Femur (tissue), 1 donor: ENCODE measurements around the gene DSCAM.
A peak's percentile ranks its signal among the peaks of the same experiment; 100 is the strongest.

Source experiments
- DNase-seq: peaks from one replicate; pipeline ENCODE4 v3.0.0-alpha.2; 2017

Gene DSCAM

GRCh38 chr21:40706806-40707655 is 139.9 kb downstream of the DSCAM start:
- no peak for DNase-seq

GRCh38 chr21:40706176-40706575 is 140.8 kb downstream of the DSCAM start:
- DNase-seq, result no peak

- DNase-seq, result no peak
Observed at GRCh38 chr21:40704141-40704540, 142.8 kb downstream of the DSCAM start.

DNA sequence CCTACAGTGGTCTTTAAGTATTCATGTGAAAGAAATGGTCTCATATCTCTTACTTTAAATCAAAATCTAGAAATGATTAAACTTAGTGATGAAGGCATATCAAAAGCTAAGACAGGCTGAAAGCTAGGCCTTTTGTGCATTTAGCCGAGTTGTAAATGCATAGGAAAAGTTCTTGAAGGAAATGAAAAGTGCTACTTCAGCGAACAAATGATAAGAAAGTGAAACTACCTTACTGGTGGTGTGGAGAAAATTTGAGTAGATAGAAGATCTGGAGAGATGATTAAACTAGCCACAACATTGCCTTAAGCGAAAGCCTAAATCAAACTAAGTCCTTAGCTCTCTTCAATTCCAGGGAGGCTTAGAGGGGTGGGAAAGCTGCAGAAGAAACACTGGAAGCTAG is 147.6 kb downstream of the DSCAM start:
- DNase-seq, result no peak

- DNase-seq, result no peak
Observed at GRCh38 chr21:40696246-40696645, 150.7 kb downstream of the DSCAM start.

DNA sequence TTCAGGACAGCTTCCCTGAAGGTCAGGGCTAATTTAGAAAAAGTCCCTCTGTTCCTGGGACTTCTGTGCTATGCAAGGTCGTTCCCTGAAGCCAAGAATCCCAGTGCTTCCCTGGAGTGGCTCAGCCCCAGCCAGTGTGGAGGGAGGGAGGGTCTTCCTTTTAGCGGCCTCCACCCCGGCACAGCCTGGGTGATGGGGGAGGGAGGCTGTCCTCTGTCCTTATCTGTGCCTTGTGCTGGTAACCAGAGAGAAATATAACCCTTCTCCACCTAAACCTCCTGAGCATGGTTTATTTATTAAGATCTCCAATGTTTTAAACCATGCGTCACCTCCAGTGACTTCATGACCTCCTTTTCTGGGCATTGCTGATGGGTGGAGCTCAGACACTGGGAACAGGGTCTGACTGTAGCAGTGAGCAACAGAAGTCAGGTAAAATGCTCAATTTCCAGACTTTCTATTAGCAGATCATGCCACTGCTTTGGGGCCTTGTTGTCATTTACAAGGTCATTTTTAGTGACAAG is 157.1 kb downstream of the DSCAM start:
- DNase-seq, result no peak

GRCh38 chr21:40689217-40689616 is 157.7 kb downstream of the DSCAM start:
- DNase-seq, result no peak

DNA sequence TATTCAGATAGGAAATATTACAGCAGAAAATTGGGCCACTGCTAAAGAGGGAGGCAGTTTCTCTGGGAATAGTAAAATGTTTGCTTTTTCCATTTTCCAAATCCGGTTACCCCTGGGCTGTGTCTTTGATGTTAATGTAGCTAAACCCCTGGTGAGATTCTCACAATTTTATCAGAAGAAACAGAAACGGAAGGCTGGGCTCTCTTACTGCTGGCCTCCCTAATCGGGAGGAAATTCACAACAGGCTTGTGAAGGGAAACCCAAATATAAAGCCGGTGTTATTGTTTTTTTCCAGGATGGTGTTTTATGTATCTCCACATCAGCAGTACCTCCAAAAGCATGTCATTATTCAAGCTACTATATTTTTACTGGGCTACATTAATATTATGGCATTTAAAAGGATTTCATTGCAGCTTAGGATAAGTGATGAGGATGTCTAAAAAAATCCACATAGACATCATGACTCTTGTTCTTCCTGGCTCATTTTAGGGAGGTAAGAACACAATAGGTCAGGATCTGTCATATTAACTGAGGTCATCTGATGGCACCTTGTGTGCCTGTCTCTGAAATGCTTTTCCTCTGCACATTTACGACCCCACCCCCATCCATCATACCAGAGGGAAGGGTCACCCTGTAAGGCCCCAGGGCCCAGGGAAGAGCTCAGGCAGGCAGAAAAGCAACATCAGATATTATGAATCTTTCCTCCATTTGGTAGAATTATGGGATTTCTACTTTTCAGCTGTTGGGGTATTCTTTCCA is 158.7 kb downstream of the DSCAM start:
- no peak for DNase-seq

GRCh38 chr21:40687625-40688024 is 159.3 kb downstream of the DSCAM start:
- no peak for DNase-seq

- no peak for DNase-seq
Observed at GRCh38 chr21:40686526-40686925, 160.4 kb downstream of the DSCAM start.

DNA sequence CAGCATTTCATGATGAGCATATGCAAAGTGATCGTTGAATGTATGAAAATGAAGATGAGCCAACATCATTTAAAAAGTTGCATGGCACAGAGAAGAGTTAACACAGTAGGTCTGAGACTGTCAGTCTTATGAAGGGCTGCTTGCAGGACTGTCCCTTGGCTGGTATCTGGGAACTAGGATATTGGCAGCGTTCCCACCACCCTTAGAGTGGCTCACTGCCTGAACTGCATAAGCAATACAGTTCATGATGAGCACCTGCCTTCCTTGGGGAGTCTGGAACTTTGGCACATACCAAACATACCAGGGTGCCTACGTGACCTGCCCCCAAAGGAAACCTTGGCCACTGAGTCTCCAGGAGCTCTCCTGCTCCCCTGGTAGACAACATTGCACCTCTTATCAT is 161.8 kb downstream of the DSCAM start:
- DNase-seq, result peak; percentile 31

- DNase-seq, result no peak
Observed at GRCh38 chr21:40684726-40685125, 162.2 kb downstream of the DSCAM start.

DNA sequence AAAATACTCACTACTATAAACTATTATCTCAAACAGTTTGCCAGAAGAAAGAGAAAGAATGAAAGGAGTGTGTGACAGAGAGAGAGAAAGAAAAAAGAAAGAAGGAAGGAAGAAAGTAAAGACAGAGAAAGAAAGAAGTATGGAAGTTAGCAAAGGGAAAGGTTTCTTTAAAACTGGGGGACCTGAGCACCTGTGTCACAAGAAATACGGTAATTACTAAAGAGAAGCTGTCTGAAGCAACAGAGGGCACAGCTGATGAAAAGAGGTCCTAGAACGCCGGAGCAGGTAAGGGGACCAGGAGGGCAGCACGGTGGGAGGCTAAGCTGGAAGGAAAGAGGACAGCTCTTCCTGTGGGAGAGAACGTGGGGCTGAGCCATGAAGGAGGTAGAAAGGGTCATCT is 163.6 kb downstream of the DSCAM start:
- no peak for DNase-seq

- peak; percentile 52 for DNase-seq
Observed at GRCh38 chr21:40681164-40681859, 165.6 kb downstream of the DSCAM start.

GRCh38 chr21:40680311-40680710 is 166.6 kb downstream of the DSCAM start:
- DNase-seq, result no peak

DNA sequence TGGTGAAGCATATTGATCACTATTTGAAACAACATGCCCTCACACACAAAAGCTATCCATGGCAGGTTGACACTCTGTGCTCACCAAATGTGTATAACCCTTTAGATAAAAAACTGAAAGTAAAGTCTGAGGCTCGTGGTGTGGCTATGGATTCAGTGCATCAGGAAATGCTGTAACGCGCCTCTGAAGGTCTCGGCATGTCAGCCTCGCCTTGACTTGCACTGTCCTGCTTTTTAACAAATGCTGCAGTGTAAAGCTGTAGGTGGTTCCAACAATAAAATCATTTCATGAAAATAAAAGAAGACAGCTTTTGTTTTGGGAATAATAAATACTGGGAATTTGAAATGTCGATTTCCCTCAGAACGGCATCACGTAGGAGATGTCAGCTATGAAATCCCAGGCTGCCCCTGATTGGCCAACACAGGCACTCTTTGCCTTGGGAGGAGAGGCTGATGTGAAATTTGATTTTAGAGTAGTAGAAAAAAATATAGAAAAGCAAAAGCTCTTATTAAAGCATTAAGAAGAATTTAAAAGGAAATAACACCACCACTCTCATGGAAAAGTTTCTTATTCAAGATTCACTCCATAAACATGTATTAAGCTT is 168.2 kb downstream of the DSCAM start:
- no peak for DNase-seq

- no peak for DNase-seq
Observed at GRCh38 chr21:40675017-40675416, 171.9 kb downstream of the DSCAM start.

DNA sequence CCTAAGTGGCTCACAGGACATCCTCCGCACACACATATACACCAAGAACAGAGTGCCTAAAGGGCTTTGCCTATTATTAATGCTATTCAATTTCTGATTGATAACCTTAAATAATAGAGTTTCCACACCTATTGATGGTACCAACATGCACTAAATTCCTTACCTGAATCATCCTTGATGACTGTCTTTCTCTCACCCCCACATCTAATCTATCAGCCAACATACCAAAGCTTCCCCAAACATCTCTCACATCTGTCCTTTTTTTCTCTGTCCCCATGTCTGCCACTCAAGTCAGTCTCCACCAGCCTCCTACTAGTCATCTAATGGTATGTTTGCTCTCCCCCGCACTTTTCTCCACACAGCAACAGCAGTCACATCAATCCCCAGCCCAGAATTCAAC is 174.4 kb downstream of the DSCAM start:
- no peak for DNase-seq

DNA sequence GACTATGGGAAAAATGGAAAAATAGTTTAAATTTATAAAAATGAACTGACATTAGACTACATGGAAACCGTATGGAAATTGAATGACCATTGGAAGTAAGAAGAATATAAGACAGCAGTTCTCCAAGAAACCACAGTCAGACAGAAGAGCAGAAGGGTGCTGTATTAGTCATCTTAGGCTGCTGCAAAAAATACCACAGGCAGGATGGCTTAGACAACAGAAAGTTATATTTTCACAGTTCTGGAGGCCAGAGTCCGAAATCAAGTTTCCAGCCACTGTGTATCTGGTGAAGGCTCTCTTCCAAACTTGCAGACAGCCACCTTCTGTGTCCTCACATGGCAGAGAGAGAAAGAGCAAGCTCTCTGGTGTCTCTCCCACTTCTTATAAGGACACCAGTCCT is 175.2 kb downstream of the DSCAM start:
- DNase-seq, result no peak

DNA sequence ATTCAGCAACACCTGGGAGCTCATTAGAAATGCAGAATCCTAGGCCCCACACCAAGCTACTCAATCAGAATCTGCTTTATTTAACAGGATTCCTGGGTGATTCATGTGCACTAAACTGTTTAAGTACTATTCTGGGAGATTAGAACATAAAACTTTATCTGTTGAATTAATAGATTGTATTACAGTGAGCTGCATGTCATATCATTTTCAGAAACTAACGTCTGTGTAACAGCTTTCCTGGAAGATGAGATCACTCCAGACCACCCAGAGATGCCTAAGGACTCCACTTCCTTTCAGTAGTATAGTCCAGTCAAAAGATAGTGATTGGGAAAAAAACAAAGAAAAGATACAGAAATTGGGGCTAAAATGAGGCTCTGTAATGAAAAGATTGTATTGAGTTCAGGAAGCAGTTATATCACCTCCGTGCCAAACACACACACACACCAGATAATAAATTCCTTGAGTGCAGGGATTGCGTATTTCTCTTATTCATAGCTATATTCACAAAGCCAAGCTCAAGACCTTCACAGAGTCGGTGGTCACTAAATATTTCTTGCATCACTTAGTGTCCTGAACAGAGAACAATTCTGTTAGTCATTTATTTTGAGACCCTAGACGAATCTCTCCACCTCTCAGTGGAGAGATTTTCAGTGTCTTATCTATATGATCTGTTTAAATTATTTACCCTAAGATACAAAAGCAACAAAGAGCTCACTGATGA is 178.2 kb downstream of the DSCAM start:
- DNase-seq, result no peak

GRCh38 chr21:40667967-40668366 is 179.0 kb downstream of the DSCAM start:
- DNase-seq, result no peak

- DNase-seq, result no peak
Observed at GRCh38 chr21:40662889-40663288, 184.1 kb downstream of the DSCAM start.
